Liver (tissue), 3 donors: Measurements from ENCODE around the gene DNPEP.

ENCODE experiments used
- CTCF ChIP-seq: fragments of 150-350 bp; IDR thresholded peaks from 2 replicates; pipeline ENCODE4 v1.5.1; 2017; ENCODE audit warnings: improper control_type of control experiment, low read depth, low read length; ENCODE audit not compliant: missing input control
- TAF1 ChIP-seq: conservative IDR thresholded peaks from 2 replicates; pipeline ENCODE4 v1.6.1; 2016; ENCODE audit warnings: antibody characterized with exemption, mild to moderate bottlenecking
- YY1 ChIP-seq: IDR thresholded peaks from 2 replicates; pipeline ENCODE4 v1.6.1; 2016; ENCODE audit warnings: antibody characterized with exemption, mild to moderate bottlenecking
- donor health status: healthy.
- donor health status: healthy.

- TF ChIP-seq CTCF (no peak), YY1 (no peak), TAF1 (no peak)
Observed at GRCh38 chr2:219436491-219436890, 48.8 kb upstream of the DNPEP start.
